Inflammatory macrophage treated with lipopolysaccharide for 1 hour (primary cell): ENCODE measurements around the gene TECPR2.

Experiments
- DNase-seq, 2 donors: peaks; one replicate each; pipeline ENCODE4 v3.0.0-alpha.2; 2020 to 2022

TECPR2 gene

DNA sequence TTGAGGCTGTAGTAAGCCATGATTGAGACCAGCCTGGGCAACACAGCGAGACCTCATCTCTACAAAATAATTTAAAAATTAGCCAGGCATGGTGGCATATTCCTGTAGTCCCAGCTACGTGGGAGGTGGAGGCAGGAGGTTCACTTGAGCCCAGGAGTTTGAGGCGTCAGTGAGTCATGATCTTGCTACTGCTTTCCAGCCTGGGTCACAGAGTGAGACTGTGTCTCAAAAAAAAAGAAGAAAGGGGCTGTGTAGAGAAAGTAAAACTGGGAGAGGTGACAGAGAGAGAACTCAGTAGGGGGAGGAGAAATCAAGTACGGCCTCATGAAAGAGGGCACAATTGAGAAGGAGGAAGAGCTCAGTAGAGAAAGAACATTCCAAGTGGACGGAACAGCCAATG, 12.4 kb downstream of the TECPR2 start:
- DNase-seq = peak in 1 of 2 donors; percentile 16

DNA sequence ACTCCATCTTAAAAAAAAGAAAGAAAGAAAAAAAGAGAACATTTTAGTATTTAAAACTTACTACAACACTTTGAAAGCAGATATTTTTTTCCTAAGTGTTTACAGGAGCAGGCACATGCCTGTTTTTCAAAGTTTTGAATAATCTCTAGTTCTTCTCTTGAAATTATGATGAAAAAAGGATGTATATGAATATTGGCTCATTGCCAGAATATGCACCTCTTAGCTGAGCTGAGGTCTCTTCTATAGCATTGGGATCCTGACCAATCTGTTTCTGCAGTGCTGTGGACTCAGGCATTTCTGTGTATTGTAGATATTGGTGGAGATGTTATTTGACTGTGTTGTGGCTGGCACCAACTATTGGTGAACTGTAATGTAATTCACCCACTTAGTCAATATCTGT, 15.0 kb downstream of the TECPR2 start:
- DNase-seq = no peak

DNA sequence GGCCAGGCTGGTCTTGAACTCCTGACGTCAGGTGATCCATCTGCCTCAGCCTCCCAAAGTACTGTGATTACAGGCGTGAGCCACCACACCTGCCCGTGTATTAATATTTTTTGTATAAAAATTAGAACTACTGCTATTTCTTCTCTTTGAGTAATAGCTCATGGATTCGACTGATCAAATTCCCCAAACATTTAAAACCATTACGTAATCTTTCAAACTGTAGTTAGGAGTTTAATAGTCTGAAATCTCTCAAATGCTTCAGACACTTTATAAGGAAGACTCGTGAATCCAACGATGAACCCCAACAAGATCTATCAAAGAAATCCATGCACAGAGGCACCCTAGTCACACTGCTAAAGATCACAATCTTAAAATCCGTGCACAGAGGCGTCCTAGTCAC, 16.1 kb downstream of the TECPR2 start:
- no peak for DNase-seq

DNA sequence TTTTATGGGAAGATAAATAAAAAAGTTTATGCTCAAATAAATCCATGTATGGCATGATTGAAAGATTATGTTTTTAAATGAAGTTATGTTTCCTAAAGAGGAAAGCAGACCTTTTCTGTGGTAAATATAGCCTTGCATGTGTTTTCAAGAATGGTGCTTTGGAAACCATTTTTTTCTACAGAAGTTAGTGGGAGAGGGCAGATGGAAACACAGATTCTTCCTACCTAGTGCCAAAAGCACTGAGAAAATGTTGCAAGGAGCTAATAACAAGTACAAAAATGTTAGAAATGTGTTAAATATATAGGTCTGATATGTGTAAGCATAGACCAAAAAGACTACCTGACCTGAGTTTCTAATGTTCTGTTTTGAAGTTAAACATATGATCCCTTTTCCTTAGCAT, 24.3 kb downstream of the TECPR2 start:
- DNase-seq = no peak

DNA sequence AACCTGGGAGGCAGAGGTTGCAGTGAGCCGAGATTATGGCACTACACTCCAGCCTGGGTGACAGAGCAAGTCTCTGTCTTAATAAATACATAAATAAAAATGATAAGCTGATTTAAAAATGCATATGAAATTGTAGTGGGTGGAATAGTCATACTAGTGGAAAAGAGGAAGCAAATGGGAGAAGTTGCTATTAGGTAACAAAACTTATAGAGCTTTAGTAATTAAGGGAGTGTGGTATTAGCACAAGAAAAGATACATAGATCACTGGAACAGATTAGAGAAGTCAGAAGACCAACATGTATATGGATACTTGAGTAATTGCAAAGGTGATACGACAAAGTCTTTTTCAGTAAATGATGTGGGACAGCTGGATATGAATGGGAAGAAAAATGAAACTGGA, 26.5 kb downstream of the TECPR2 start:
- DNase-seq = peak; percentile 61 to 73

DNA sequence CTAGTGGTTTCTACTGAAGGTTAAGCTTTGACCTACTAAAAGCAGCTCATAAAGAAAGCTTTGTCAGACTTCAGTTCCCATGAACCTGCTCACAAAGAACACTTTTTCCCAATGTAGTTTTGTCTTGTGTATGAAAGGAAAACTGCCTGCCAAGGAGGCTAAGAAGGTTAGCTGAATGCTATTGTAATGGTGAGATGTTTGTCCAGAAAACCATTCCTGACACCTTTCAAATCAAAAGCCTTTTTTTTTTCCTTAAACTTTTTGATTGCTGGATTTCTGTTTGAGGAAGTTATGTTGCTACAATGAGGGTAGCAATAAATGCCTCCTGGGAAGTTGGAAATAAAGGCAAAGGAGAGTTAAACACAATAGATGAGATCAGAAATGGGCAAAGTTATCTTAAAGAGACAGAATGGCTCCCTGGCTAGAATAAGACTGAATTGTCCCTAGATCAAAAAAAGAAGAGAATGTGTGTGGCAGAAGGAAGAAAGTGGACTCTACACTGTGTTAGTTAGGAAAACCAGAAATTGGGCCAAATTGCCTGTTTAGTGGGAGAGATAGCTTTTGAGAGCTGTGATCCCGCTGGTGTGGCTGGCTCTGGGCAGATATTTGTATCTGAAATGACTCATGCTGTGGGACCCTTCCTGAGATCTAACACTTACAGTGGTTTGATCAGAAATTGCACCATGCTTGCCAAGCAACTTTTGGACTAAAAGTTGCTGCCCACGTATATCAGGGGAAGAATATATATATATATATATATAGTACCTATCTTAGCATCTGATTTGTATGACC, 27.5 kb downstream of the TECPR2 start:
- DNase-seq = no peak

DNA sequence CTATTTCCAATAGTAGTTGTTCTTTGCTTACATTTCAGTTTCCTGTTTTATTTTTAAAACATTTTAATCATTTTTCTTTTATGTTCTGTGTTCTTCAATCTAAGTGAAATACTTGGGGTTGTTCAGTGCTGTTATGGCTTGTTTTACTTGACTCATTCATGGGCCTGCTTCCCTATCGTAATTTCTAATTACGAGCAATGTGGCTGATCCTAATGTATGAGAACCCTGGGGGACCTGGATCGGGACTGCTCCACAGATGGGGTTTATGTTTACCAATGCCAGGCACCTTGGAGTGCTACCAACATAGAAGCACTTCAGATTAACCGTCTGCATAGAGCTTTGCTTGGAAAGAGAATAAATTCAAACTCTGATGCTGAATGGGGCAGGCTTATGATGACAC, 29.8 kb downstream of the TECPR2 start:
- DNase-seq = no peak

DNA sequence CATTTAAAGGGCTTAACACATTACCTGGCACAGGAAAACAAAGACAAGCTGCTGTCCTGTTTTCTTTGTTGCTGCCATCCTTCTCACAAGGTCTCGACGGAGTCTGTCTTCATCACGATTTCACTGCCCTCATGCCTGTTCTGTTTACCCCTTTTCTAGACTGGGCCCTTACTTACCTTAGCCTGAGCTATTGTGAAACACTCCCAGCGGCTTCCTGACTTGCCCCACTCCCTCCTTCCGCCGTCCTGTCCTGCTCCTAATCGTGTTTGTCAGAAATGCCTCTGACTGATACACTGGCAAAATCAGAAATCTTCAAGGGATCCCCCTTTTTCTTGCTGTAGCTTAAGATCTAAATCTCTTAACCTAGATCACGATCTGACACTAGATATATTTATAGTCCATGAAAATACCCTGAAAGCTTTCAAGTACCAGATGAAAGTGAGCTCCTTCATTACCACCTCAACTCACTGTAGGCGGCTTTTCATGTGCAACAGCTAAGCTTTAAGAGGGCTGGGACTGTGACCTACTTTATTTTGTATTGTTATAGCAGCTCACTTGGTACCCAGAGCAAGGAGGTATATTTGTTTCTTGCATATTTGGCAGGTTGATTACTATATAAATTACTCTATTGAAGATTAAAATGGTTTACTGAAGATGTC, 32.1 kb downstream of the TECPR2 start:
- no peak for DNase-seq

DNA sequence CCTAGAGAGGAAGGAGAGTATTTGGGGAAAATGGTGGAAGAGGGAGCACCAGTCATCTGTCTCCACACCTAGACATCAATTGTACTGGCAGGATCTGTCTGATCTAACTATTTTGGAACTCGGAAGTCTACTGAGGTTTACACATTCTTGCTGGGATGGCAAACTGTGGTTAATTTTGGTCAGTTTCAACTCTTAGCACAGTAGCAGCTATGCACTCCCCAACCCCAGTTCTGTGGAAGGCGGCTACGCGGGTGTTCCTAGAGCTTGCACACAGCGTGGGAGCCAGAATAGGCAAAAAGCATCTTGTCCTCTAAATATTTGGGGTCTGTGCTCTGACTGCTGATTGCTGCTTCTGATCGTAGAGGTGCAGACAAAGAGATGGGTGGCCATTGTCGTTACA, 33.8 kb downstream of the TECPR2 start:
- no peak for DNase-seq

DNA sequence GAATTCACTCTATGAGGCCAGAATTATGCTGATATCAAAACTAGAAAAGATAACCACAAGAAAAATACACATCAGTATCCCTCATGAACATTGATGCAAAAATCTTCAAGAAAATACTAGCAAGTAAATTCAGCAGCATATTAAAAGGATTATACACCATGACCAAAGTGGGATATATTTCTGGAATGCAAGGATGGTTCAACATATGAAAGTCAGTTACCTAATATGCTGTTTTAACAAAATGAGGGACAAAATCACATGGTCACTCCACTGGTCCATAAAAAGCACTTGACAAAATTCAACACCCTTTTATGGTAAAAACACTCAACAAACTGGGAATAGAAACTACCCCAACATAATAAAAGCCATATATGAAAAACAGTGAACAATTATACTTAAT, 40.3 kb downstream of the TECPR2 start:
- no peak for DNase-seq

DNA sequence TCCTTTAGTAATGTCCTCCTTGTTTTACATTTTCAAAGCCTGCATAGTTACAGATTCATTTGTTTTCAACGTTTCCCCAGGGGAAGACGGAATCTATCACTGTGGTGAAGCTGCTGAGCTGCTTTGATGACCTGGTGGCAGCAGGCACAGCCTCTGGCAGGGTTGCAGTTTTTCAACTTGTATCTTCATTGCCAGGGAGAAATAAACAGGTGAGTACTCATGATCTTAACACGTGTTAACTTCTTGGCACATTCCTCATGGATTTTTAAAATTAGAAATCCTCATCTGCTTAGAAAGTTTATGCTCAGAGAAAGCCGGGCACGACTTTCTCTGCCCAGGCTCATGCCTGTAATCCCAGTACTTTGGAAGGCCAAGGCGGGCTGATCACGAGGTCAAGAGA, 44.5 kb downstream of the TECPR2 start:
- DNase-seq = no peak

DNA sequence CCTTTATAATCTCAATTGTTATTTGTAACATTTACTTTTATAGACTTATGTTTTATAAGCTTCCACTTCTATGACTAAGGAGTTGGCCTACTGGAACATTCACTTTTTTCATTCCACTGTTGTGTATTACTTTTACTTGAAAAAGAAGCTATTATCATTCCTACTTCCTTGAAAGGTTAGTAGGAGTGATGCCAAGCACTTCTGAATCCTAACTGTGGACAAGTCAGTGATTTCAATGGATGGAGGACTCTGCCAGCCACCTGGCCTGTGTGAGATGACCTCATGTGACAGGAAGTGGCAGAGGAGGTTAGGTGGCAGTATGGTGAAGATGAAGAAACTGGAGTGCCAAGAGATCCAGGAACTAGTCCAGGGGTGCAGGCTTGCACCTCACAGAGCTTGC, 46.0 kb downstream of the TECPR2 start:
- DNase-seq = no peak

DNA sequence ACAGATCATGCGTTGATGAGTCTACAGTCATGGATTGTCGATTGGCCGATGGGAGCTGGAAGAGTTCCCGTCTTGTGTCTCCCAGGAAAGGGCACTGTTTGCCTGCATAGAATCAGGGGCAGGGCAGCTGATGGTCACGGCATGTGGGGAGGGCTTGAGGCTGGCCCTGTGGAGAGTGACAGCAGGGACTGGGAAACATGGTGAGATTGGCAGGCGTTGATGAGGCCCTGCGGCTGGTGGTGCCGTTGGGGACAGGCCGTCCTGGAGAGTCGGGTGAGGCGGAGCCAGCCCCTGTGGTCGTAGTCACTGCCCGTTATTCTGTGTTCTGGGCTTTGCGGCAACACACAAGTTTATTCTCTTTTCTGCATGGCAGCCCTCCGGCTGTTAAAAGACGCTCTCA, 52.9 kb downstream of the TECPR2 start:
- no peak for DNase-seq

DNA sequence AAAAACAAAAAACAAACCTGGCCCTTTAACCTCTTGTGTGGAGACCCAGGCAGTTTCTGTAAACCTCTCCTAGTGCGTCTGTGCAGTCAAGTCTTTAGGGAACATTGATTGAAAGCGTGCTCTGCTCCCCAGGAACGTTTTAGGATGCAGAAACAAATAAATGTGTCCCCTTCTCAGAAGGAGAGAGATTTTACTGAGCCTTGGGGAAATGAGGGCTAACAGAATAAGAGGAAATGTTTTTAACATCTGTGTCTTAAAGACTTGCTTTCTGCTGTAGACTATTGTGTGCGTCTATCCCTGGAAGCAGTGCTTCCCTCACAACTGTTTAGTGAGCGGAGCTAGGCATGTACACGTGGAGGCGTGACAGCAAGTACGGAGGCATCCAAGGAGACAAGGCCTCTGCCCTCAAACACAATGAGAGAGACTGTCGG, 54.3 kb downstream of the TECPR2 start:
- no peak for DNase-seq

DNA sequence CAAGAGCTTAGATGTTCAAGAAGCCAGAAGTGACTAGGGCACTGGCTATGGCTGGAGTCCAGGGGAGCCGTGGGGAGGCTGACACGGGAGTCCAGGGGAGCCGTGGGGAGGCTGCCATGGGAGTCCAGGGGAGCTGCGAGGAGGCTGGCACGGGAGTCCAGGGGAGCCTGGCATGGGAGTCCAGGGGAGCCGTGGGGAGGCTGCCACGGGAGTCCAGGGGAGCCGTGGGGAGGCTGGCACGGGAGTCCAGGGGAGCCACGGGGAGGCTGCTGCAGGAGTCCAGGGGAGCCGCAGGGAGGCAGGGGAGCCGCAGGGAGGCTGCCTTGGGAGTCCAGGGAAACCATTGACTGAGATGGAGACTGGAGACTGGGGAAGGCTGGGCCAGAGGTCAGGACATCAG, 54.9 kb downstream of the TECPR2 start:
- DNase-seq = no peak

DNA sequence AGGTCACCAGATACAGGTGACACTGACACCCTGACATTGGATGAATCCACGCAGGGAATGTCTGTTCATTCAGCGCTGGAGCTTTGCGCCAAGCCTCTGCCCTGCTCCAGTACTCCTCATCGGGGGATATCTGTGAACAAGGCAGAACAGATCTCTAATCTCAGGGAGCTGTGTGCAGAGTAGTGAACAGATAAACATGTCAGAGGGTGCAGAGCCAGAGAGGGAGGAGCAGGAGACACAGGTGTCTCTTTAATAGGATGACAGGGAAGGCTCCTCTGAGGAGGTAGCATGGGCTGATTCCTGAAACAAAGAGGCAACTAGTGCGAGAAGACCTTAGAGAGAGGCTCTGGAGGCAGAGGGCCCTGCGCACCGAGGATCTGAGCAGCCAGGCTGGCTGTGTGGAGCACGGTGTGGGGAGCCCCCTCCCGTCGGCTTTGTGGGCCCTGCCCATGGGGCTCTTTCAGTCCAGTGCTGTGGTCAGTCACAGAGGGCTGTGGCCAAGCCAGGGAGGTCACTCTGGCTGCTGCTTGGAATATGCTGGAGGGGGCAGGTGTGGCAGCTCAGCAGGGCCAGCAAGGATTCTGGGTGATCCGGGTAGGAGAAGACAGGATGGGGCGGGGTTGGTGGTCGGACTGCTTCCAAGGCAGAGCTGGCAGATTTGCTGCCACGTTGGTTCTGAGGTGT, 55.6 kb downstream of the TECPR2 start:
- no peak for DNase-seq

DNA sequence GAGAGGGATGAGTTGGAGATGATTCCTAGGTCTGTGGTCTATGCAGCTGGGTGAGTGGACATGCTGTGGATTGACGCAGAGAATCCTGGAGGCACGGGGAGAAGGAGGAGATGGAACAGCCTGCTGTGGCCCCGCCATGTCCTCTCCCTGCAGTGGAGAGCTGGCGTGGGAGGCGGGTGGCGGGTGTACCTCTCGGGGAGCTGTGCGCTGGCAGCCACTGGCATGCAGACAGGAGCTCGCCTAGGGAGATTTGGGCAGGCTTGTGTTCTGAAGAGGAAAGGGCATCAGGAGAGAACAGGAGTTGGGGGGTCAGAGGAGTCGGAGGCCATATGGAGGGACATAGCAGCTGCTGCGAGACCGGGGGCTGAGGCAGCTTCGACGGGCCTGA, 56.1 kb downstream of the TECPR2 start:
- DNase-seq = no peak

DNA sequence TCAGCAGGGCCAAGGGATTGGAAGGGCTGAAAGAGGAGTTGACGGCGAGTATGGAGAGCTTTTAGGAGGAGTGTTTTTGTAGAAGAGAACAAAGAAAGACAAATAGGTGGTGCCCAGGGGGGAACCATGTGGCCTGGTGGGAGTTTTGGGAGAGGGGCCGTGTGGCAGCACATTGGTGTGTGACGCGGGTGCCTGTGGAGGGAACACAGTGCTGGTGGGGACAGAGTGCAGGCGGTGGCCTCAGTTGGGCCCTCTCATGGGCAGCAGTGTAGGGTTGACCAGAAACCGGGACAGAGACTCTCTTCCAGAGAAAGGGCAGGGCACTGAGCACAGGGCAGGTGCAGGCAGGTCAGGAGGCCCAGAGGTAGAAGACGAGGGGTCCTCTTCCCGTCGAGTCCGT, 56.5 kb downstream of the TECPR2 start:
- no peak for DNase-seq

DNA sequence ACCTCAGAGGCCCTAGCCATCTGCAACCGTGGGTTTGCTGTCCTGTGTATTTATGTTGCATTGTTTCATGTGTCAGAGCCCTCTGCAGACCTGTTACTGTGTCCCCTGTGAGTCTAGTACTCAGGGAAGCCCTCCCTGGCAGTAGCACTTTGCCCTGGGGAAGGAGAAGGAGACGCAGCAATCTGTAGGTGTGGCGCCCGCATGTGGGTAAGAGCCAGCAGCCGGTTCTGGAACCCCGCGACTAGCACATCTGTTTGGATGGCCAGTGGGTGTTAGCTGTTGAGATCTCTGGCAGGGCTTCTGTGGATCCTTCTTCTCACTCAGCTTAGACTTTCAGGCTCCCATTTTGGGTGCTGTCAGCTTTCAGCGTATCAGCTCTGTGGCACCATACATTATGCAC, 57.0 kb downstream of the TECPR2 start:
- DNase-seq = no peak

DNA sequence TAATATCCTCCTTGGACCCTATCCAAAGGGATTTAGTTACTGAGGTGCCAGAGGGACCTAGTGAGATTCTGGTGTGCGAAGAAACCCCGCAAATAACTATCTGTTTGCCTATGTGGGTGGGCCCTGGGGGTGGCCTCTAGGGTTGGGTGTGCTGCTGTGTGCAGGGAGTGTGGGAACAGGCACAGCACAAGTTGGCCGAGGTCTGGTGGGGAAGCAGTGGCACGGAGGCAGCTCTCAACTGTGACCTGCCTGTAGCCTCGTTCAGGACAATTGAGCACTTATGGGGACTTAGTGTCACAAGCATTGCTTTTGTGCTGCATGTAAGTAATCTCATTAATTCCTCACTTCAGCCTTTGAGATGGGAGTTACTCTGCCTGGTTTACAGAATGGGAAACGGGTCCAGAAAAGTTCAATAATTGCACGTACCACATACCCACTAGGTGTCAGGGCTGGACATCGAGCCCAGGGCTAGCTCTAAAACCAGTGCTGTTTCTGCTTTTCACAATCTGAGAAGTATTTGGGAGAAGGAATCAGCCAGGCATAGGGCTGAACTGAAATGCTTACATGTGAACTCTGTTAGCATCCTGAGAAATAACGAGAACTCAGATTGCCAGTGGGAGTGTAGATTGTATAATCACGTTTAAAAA, 58.8 kb downstream of the TECPR2 start:
- DNase-seq = no peak

DNA sequence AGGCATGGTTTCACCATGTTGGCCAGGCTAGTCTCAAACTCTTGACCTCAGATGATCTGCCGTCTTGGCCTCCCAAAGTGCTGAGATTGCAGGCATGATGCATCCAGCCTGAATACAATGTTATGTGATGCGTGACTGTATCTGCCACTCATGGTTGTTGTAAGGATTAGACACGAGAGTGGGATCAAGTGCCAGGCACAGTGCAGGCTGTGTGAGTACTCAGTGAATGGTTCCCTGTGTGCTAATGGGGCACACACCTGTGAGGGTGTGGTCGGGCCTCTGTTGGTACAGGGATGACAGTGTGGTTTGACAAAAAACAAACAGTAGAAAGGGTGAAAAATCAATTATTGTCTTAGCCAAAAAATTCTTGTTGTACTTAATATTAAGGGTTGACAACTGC, 61.8 kb downstream of the TECPR2 start:
- DNase-seq = no peak

DNA sequence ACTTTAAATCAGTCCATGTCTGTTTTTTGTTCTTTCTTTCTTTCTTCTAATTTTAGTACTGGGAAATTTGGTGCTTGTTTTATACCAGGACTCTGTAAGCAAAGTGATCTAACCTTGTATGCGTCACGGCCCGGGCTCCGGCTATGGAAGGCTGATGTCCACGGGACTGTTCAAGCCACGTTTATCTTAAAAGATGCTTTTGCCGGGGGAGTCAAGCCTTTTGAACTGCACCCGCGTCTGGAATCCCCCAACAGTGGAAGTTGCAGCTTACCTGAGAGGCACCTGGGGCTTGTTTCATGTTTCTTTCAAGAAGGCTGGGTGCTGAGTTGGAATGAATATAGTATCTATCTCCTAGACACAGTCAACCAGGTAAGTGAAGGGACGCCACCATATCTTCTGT, 62.2 kb downstream of the TECPR2 start:
- no peak for DNase-seq

DNA sequence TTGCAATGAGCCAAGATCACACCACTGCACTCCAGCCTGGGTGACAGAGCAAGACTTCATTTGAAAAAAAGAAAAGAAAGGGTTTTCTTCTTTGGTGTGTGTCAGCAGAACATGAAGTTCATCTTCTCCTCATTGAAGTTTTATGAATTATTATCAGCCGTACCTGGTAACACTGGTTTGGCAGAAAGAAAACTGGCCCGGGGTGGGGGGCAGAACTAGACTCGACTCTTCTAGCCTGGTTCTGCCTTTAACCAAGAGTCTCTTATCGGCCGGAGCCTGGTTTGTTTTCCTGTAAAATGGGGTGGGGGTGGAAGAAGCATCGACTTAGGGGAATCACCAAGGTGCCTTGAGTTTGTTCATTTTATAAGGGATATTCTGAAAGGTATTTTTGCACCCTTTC, 64.1 kb downstream of the TECPR2 start:
- no peak for DNase-seq

DNA sequence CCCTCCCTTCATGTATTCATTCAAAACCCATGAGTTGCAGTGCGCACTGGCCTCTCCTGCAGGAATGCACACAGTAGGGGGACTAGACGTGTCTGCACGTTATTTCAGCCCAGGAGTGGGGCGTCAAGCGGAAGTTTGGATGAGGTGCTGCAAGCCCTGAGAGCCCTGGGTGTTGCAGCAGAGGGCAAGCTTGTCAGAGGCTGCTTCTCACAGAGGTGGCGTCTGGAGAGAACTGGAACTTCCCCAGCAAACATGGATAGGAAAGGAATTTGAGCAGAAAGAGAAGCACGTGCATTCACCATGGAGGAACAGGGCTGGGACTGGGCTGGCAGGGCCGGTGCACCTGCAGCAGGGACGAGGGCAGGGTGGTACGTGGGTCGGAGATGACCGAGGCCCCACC, 64.9 kb downstream of the TECPR2 start:
- DNase-seq = no peak
